Ishikawa (cell line): ENCODE data around the gene AHR.

Source experiments
- CEBPB ChIP-seq: IDR thresholded peaks from 2 replicates; pipeline ENCODE4 v1.6.1; 2012
- CREB1 ChIP-seq: IDR thresholded peaks from 2 replicates; pipeline ENCODE4 v1.6.1; 2012; ENCODE audit warnings: low read depth
- EP300 ChIP-seq: IDR thresholded peaks from 2 replicates; pipeline ENCODE4 v1.6.1; 2012; ENCODE audit warnings: borderline replicate concordance
- FOXM1 ChIP-seq: IDR thresholded peaks from 2 replicates; pipeline ENCODE4 v1.6.1; 2012; ENCODE audit warnings: low read depth, borderline replicate concordance
- NFIC ChIP-seq: IDR thresholded peaks from 2 replicates; pipeline ENCODE4 v1.6.1; 2012
- RAD21 ChIP-seq: IDR thresholded peaks from 2 replicates; pipeline ENCODE4 v1.6.1; 2012; ENCODE audit warnings: low read depth
- TAF1 ChIP-seq: IDR thresholded peaks from 2 replicates; pipeline ENCODE4 v1.6.1; 2012; ENCODE audit warnings: low read depth, mild to moderate bottlenecking
- TCF12 ChIP-seq: IDR thresholded peaks from 2 replicates; pipeline ENCODE4 v1.6.1; 2012; ENCODE audit warnings: low read depth
- TEAD4 ChIP-seq: IDR thresholded peaks from 2 replicates; pipeline ENCODE4 v1.6.1; 2012
- YY1 ChIP-seq: IDR thresholded peaks from 2 replicates; pipeline ENCODE4 v1.6.1; 2012; ENCODE audit warnings: low read depth
- ZBTB7A ChIP-seq: IDR thresholded peaks from 2 replicates; pipeline ENCODE4 v1.6.1; 2012; ENCODE audit warnings: low read depth
- TF ChIP-seq, protein P1 (sequence below): IDR thresholded peaks from 2 replicates; pipeline ENCODE4 v1.6.1; 2012; ENCODE audit warnings: low read depth, mild to moderate bottlenecking
- TF ChIP-seq, protein P2 (sequence below): IDR thresholded peaks from 2 replicates; pipeline ENCODE4 v1.6.1; 2012
- TF ChIP-seq, protein P3 (sequence below): IDR thresholded peaks from 2 replicates; pipeline ENCODE4 v1.6.1; 2012

DNA sequence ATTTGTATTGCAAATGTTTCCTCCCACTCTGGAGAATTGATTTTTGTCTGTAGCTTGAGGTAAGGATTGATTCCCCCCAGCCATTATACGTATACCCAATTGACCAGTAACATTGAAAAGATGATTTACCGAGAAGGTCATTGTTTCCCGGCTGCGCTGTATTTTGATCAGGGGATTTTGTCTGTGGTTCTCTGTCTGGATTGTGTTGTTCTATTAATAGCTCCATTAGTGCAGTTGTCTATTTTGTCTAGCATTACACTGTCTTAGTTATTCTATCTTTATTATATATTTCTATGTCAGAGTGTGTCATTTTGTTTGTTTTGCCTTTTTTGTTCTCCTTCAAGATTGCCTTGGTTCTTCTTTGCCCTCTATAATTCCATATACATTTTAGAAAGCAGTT, 37.7 kb downstream of the AHR start:
- TF ChIP-seq TAF1 (no peak), FOXM1 (no peak), CEBPB (no peak), EP300 (no peak), RAD21 (no peak), ZBTB7A (no peak), NFIC (no peak), CREB1 (no peak), YY1 (no peak), TEAD4 (no peak), TCF12 (no peak)
- TF ChIP-seq, protein P1, sequence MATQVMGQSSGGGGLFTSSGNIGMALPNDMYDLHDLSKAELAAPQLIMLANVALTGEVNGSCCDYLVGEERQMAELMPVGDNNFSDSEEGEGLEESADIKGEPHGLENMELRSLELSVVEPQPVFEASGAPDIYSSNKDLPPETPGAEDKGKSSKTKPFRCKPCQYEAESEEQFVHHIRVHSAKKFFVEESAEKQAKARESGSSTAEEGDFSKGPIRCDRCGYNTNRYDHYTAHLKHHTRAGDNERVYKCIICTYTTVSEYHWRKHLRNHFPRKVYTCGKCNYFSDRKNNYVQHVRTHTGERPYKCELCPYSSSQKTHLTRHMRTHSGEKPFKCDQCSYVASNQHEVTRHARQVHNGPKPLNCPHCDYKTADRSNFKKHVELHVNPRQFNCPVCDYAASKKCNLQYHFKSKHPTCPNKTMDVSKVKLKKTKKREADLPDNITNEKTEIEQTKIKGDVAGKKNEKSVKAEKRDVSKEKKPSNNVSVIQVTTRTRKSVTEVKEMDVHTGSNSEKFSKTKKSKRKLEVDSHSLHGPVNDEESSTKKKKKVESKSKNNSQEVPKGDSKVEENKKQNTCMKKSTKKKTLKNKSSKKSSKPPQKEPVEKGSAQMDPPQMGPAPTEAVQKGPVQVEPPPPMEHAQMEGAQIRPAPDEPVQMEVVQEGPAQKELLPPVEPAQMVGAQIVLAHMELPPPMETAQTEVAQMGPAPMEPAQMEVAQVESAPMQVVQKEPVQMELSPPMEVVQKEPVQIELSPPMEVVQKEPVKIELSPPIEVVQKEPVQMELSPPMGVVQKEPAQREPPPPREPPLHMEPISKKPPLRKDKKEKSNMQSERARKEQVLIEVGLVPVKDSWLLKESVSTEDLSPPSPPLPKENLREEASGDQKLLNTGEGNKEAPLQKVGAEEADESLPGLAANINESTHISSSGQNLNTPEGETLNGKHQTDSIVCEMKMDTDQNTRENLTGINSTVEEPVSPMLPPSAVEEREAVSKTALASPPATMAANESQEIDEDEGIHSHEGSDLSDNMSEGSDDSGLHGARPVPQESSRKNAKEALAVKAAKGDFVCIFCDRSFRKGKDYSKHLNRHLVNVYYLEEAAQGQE = no peak
- TF ChIP-seq, protein P2, sequence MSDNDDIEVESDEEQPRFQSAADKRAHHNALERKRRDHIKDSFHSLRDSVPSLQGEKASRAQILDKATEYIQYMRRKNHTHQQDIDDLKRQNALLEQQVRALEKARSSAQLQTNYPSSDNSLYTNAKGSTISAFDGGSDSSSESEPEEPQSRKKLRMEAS = no peak
- TF ChIP-seq, protein P3, sequence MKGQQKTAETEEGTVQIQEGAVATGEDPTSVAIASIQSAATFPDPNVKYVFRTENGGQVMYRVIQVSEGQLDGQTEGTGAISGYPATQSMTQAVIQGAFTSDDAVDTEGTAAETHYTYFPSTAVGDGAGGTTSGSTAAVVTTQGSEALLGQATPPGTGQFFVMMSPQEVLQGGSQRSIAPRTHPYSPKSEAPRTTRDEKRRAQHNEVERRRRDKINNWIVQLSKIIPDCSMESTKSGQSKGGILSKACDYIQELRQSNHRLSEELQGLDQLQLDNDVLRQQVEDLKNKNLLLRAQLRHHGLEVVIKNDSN = no peak
